GM10266 (cell line): ENCODE measurements around the gene CLPTM1L.
"Not testable (repeated sequence)": the region's sequence is repeated elsewhere in the genome, so short reads cannot be mapped to it uniquely, and the experiment has no call there.

Source experiments
- DNase-seq: peaks from one replicate; pipeline ENCODE4 v3.0.0; 2012; ENCODE audit errors: extremely low spot score
- TF ChIP-seq, protein P1 (sequence below): IDR thresholded peaks from 2 replicates; pipeline ENCODE4 v1.5.1; 2012; ENCODE audit warnings: mild to moderate bottlenecking, low read depth; ENCODE audit not compliant: control insufficient read depth, insufficient read depth; ENCODE audit errors: missing control alignments

The CLPTM1L gene

GRCh38 chr5:1279443-1280151, 65.3 kb downstream of the CLPTM1L start:
- TF ChIP-seq, protein P1, sequence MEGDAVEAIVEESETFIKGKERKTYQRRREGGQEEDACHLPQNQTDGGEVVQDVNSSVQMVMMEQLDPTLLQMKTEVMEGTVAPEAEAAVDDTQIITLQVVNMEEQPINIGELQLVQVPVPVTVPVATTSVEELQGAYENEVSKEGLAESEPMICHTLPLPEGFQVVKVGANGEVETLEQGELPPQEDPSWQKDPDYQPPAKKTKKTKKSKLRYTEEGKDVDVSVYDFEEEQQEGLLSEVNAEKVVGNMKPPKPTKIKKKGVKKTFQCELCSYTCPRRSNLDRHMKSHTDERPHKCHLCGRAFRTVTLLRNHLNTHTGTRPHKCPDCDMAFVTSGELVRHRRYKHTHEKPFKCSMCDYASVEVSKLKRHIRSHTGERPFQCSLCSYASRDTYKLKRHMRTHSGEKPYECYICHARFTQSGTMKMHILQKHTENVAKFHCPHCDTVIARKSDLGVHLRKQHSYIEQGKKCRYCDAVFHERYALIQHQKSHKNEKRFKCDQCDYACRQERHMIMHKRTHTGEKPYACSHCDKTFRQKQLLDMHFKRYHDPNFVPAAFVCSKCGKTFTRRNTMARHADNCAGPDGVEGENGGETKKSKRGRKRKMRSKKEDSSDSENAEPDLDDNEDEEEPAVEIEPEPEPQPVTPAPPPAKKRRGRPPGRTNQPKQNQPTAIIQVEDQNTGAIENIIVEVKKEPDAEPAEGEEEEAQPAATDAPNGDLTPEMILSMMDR = no peak
- no peak for DNase-seq

DNA sequence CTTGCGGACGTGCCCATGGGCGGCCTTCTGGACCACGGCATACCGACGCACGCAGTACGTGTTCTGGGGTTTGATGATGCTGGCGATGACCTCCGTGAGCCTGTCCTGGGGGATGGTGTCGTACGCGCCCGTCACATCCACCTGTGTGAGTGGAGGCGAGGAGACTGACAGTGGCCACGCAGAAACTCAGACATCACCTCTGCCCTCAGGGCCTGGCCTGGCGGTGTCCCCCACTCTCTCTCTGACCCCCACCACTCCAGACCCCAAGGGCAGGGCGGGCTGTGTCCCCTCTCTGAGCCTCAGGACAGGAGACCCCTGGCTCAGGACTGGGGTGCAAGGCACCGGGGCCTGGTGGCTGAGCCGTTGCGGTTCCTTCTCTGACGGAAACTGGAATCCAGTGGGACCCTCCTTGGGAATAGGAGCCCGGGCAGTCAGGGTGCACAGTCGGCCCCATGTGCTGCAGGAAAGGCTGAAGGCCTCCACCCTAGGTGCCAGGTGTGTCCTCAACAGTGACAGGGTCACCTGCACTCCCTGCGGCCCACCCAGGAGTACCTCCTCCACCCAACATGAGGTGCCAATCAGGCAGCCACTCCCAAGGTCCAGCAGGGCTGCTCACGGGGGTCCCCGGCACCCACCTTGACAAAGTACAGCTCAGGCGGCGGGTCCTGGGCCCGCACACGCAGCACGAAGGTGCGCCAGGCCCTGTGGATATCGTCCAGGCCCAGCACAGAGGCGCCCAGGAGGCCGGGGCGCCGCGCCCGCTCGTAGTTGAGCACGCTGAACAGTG, 66.0 kb downstream of the CLPTM1L start:
- TF ChIP-seq, protein P1 = no peak
- DNase-seq = no peak

DNA sequence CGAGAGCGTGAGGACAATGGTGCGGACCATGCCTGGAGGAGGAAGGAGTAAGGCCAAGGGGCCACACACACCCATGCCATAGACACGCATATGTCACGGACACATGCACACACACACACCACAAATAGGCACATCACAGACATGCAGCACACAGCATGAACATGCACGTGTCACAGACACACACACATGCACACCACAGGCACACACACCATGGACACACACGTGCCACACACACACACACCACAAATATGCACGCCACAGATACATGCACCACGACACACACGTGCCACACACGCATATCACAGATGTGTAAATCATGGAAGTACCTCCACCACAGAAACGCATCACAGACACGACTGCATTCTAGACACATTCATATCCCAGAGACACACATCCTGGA, 66.7 kb downstream of the CLPTM1L start:
- TF ChIP-seq, protein P1 = no peak
- DNase-seq = no peak

GRCh38 chr5:1277781-1278180, 67.1 kb downstream of the CLPTM1L start:
- TF ChIP-seq, protein P1 = no peak
- DNase-seq = no peak

DNA sequence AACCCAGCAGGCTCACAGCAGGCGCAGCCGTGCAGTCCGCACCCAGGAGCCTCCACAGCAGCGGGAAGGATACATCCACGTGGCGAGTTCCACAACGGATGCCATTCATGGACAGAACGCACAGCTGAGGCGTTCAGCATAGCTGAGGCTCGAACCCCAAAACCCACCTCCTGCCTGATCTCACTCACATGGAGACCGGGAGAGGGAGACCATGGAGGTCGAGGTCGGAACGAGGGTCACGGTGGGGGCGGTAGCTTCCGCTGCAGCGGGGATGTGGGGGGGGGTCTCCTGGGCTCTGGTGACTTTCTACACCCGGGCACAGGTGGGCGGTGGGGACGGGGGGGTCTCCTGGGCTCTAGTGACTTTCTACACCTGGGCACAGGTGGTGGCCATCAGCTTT, 67.6 kb downstream of the CLPTM1L start:
- TF ChIP-seq, protein P1 = no peak
- no peak for DNase-seq

- TF ChIP-seq, protein P1 = no peak
- no peak for DNase-seq
These were observed 68.0 kb downstream of the CLPTM1L start for GRCh38 chr5:1276930-1277329.

DNA sequence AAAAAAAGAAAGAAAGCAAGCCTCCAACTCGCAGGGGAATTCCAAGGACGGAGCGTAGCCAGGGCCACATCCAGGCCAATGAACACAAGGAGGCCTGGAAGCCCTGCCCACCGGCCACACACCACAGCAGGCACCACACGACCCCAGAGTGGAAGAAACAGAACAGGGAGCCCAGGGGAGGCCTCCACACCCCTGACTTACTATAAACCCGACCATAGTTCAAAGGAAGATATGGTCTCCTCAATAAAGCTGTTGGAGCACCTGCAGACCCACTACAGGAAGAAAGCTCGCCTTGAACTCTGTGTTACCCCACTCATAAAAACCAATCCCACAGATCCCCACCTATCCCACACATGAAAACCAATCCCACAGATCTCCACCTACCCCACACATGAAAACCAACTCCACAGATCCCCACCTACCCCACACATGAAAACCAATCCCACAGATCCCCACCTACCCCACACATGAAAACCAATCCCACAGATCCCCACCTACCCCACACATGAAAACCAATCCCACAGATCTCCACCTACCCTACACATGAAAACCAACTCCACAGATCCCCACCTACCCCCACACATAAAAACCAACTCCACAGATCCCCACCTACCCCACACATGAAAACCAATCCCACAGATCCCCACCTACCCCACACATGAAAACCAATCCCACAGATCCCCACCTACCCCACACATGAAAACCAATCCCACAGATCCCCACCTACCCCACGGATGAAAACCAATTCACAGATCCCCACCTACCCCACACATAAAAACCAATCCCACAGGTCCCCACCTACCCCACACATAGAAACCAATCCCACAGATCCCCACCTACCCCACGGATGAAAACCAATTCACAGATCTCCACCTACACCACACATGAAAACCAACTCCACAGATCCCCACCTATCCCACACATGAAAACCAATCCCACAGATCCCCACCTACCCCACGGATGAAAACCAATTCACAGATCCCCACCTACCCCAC, 69.2 kb downstream of the CLPTM1L start:
- DNase-seq = not testable (repeated sequence)
